HPDE6-E6E7 (cell line): ENCODE measurements around the gene CLDN6.
A peak's percentile ranks its signal among the peaks of the same experiment; 100 is the strongest.

ENCODE experiments used
- DNase-seq: peaks from one replicate; pipeline ENCODE4 v3.0.0; 2011; ENCODE audit warnings: missing footprints; ENCODE audit errors: extremely low spot score

The CLDN6 gene

GRCh38 chr16:3013491-3013951 lies 4.5 kb downstream of the CLDN6 start:
- DNase-seq, result no peak

- no peak for DNase-seq
Observed at GRCh38 chr16:3012828-3013420, 5.1 kb downstream of the CLDN6 start, which contains the start of gene CLDN9. TSS of gene CLDN9 (plus strand) at chr16:3012923. CDS start at chr16:3013363, 440 bp downstream.

- DNase-seq, result no peak
Observed at GRCh38 chr16:3012246-3012645, 5.7 kb downstream of the CLDN6 start.

GRCh38 chr16:3010510-3010909 lies 7.5 kb downstream of the CLDN6 start:
- no peak for DNase-seq

GRCh38 chr16:3009568-3010390 lies 8.2 kb downstream of the CLDN6 start:
- no peak for DNase-seq

- DNase-seq, result no peak
Observed at GRCh38 chr16:3008690-3009037, 9.3 kb downstream of the CLDN6 start.

GRCh38 chr16:3007957-3008689 lies 9.9 kb downstream of the CLDN6 start:
- no peak for DNase-seq

- no peak for DNase-seq
Observed at GRCh38 chr16:3007059-3007956, 10.7 kb downstream of the CLDN6 start.

GRCh38 chr16:3004781-3005284 lies 13.2 kb downstream of the CLDN6 start:
- no peak for DNase-seq

- DNase-seq, result no peak
Observed at GRCh38 chr16:3004319-3004718, 13.7 kb downstream of the CLDN6 start.

- peak; percentile 98 for DNase-seq
Observed at GRCh38 chr16:3003582-3004270, 14.3 kb downstream of the CLDN6 start.

GRCh38 chr16:3001316-3001715 lies 16.7 kb downstream of the CLDN6 start:
- DNase-seq, result no peak

GRCh38 chr16:3000540-3000939 lies 17.4 kb downstream of the CLDN6 start:
- DNase-seq, result no peak

- no peak for DNase-seq
Observed at GRCh38 chr16:2999929-3000328, 18.1 kb downstream of the CLDN6 start.

GRCh38 chr16:2996298-2996697 lies 21.7 kb downstream of the CLDN6 start:
- no peak for DNase-seq

GRCh38 chr16:2992383-2993081 lies 25.5 kb downstream of the CLDN6 start:
- DNase-seq, result peak; percentile 72

GRCh38 chr16:2991566-2992261 lies 26.3 kb downstream of the CLDN6 start:
- no peak for DNase-seq

GRCh38 chr16:2990891-2991290 lies 27.1 kb downstream of the CLDN6 start:
- DNase-seq, result no peak

- no peak for DNase-seq
Observed at GRCh38 chr16:2988590-2989099, 29.3 kb downstream of the CLDN6 start.
